GM19099 (cell line): ENCODE results near the gene CEACAM16.

Experiments
- POLR2A ChIP-seq: IDR thresholded peaks from 3 replicates; pipeline ENCODE4 v1.6.1; 2011; ENCODE audit warnings: low read depth; ENCODE audit not compliant: insufficient read length; ENCODE audit errors: extremely low read depth

The CEACAM16 gene, protein sequence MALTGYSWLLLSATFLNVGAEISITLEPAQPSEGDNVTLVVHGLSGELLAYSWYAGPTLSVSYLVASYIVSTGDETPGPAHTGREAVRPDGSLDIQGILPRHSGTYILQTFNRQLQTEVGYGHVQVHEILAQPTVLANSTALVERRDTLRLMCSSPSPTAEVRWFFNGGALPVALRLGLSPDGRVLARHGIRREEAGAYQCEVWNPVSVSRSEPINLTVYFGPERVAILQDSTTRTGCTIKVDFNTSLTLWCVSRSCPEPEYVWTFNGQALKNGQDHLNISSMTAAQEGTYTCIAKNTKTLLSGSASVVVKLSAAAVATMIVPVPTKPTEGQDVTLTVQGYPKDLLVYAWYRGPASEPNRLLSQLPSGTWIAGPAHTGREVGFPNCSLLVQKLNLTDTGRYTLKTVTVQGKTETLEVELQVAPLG

DNA sequence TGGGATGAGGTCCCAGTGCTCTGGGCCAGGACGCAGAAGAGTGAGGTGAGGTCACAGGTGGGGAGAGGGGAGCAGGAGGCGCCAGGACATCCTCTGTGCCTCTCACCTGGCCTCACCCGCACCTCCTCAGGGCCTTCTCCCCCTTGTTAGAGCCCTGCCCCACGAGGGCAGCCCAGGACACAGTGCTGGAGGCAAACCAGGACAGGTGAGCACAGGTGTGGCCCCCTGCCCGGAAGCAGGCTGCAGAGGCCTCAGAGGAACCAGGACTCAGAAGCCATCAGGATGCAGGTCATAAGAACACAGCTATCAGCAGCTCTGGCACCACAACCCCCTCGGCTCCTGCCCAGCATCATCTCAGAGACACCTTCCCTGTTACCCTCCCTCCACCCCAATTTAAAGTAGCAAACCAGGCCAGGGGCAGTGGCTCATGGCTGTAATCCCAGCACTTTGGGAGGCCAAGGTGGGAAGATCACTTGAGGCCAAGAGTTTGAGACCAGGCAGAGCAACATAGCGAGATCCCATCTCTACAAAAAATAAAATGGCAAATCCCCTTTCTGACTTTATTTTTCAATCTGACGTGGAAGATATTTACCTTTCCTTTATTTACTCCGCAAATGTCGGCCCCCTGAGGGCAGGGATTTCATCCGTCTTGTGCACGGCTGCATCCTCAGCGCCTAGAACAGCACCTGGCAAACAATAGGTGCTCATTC lies at the start of gene CEACAM16:
Gene CEACAM16, plus strand, starts transcription at position 660 of the 710 bp plus-strand sequence. CDS start 2,306 bp downstream, outside the sequence.
- TF ChIP-seq POLR2A: no peak

GRCh38 chr19:44649578-44650145 lies 49.3 kb upstream of the CEACAM16 start:
- TF ChIP-seq POLR2A: no peak

- TF ChIP-seq POLR2A: no peak
Observed at GRCh38 chr19:44653343-44653742, 45.6 kb upstream of the CEACAM16 start.

DNA sequence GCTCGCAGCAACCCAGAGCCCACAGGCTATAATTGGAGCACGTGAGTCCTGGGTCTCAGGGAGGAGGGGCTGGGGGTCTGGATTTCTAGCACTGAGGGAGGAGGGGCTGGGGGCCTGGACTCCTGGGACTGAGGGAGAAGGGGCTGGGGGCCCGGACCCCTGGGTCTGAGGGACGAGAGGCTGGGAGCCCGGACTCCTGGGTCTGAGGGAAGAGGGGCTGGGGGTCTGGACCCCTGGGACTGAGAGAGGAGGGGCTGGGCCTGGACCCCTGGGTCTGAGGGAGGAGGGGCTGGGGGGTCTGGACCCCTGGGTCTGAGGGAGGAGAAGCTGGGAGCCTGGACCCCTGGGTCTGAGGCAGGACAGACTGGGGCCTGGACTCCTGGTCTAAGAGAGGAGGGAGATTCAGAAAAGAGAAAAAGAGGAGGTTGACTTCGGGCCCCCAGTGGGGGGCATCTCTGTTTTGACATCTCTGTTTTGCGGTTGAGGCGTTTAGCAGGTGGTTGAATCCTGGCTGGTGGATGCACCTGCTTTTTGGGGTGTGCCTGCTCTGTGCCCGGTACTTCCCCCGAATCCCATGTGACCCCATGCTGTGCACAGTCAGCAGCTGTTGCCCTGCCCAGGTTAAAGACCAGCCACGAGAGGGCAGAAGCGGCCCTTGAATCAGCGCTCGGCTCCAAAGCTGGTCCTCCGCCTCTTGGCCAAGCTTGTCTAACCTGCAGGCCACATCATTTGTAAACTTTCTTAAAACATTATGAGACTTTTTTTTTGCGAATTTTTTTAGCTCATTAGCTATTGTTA lies 44.8 kb upstream of the CEACAM16 start:
- no peak for TF ChIP-seq POLR2A

GRCh38 chr19:44657211-44657921 lies 41.6 kb upstream of the CEACAM16 start:
- TF ChIP-seq POLR2A: no peak

DNA sequence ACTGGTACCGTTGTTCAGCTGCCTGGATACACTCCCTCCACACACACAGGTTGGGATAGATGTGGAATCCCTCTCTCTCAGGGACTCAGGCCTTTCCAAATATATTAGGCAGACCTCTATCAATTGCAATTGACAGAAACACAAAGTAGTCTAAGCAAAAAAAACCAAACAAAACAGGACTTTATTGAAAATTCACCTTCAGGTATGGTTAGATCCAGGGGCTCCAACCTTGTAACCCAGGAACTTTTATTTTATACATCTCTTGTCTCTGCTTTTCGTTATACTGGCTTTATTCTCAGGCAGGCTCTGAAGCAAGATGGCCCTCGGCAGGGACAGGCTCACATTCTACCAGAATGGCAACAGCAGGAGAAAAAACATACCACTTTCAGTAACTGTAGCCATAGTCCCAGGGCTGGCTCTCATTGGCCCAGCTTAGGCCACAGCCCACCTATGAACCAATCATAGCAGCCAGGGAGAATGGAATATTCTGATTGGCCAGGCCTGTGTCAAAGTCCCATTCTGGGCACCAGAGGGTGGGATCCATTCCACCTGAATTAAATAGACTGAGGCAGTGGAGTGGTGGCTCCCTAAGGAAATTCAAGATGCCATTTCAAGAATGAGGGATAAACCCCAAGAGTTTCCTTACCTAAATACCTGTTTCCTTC lies 40.8 kb upstream of the CEACAM16 start:
- TF ChIP-seq POLR2A: no peak

DNA sequence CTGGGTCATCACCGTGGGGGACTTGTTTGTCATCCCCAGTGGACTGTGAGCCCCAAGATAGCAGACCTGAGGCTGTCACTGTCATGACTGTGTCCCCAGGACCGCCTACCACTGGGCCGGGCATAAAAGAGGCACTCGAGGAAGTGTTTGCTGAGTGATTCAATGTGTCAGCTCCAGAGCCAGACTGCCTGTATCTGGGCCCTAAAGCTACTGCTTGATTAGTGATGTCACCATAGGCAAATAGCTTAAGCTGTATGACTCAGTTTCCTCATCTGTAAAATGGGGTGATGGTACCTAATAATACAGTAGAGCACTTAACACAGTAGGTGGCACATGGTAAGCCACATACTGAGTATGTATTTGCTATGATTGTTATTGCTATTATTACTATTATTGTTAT lies 38.9 kb upstream of the CEACAM16 start:
- no peak for TF ChIP-seq POLR2A

GRCh38 chr19:44661205-44661604 lies 37.7 kb upstream of the CEACAM16 start:
- no peak for TF ChIP-seq POLR2A

DNA sequence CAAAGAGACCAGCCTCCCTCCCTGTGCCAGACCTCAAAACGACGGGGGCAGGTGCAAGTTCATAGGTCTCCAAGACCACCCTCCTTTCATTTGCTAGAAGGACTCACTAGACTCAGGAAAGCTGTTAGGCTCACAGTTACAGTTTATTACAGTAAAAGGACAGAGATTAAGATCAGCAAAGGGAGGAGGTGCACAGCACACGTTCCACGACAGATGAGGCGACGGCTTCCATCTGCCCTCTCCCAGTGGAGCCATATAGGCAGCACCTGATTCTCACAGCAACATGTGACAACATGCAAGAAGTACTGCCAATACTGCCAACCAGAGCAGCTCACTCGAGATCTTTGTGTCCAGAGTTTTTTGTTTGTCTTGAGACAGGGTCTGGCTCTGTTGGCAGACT lies 37.0 kb upstream of the CEACAM16 start:
- no peak for TF ChIP-seq POLR2A

DNA sequence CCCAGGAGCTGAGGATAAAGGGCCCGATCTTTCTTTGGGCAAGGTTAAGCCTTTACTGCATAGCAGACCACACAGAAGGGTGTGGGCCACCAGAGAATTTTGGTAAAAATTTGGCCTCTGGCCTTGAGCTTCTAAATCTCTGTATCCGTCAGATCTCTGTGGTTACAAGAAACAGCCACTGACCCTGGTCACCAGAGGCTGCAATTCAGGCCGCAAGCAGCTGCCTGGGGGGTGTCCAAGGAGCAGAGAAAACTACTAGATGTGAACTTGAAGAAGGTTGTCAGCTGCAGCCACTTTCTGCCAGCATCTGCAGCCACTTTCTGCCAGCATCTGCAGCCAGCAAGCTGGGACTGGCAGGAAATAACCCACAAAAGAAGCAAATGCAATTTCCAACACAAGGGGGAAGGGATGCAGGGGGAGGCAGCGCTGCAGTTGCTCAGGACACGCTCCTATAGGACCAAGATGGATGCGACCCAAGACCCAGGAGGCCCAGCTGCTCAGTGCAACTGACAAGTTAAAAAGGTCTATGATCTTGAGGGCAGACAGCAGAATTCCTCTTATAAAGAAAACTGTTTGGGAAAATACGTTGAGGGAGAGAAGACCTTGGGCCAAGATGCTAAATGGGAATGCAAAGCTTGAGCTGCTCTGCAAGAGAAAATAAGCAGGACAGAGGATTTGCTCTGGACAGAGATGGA lies 36.1 kb upstream of the CEACAM16 start:
- no peak for TF ChIP-seq POLR2A

DNA sequence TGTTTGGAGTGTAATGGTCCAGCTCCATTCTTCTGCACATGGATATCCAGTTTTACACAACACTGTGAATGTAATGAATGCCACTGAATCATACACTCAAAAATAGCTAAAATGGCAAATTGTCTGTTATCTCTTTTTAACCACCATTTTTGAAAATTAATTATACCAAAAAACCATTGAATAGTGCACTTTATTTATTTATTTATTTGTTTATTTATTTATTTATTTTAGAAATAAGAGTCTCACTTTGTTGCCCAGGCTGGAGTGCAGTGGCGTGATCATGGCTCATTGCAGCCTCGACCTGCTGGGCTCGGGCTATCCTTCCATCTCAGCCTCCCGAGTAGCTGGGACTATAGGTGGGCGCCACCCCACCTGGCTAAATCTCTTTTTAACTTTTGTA lies 35.0 kb upstream of the CEACAM16 start:
- TF ChIP-seq POLR2A: no peak

DNA sequence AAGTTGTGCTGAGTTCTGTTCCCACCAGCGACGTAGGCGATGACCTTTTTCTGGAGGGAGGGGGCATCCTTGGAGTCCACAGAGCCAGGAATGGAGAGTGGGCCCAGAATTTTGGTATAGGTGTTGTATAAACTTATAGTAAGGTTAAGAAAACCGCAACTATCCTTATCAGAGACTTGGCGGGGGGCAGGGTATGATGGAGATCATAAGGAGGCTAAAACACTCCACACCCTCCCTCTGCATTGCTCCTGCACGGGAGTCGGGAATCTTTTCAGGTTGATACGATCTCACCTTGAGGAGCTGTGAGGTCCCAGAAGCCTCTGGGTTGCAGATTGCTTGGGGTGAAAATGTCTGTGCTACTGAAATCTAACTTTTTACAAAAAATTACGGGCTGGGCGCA lies 34.0 kb upstream of the CEACAM16 start:
- TF ChIP-seq POLR2A: no peak

DNA sequence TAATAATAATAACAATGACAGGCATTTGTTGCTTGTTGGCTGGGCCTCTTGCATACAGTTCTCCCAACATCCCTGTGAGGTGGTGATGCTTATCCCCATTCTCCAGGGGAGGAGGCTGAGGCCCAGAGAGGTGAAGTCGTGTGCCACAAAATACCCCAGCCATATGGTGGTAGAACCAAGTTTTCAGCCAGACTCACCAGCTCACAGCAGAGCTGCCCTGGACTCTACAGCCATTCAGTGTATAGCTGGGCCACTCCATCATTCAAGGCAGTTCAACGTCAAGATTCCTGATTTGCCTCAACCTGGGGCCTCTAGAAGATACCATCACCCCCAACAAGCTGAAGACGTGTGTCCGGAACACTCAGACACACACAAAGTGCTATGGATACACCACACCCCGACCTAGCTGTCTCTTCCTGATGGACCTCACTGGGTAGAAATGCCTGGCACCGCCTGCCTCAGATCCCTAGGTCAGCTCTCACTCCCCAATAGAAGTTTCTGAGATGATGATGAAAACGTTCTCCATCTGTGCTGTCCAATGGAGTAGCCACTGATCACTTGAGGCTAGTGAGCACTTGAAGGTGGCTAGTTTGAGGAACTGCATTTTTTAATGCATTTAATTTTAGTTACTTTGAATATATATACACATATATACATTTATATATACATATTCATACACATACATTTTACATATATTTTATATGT lies 31.9 kb upstream of the CEACAM16 start:
- TF ChIP-seq POLR2A: no peak
